Activated CD4-positive, alpha-beta T cell treated with anti-CD3 and anti-CD28 coated beads, Interleukin-2, amount 10 ng/mL, durations not matched to agents 7 days and 5 days (primary cell): ENCODE results near the gene SLC22A13. TPM values are rescaled to one million over a fixed set of nuclear protein-coding genes. Genes with fewer than 3 reads are reported as not detected.
"Not testable (repeated sequence)": the region's sequence is repeated elsewhere in the genome, so short reads cannot be mapped to it uniquely, and the experiment has no call there.

Experiments used
- CTCF ChIA-PET: fragments of 350-600 bp; sonication (Branson Sonifier 250); formaldehyde crosslinking; loops from one replicate; lab custom pipeline; 2021; ENCODE audit warnings: antibody characterized with exemption; lab: Charles Lee
- POLR2A ChIA-PET: fragments of 350-600 bp; sonication (Branson Sonifier 250); formaldehyde crosslinking; loops from one replicate; lab custom pipeline; 2021; ENCODE audit warnings: antibody characterized with exemption; lab: Charles Lee
- DNase-seq: peaks from one replicate; pipeline ENCODE4 v3.0.0-alpha.2; 2020
- H3K27ac Mint-ChIP-seq: one replicate; pipeline ENCODE4 v1.8.0; 2021; ENCODE audit warnings: mild to moderate bottlenecking, moderate library complexity, mixed read lengths
- H3K27me3 Mint-ChIP-seq: one replicate; pipeline ENCODE4 v1.8.0; 2021; ENCODE audit warnings: mixed read lengths
- H3K36me3 Mint-ChIP-seq: one replicate; pipeline ENCODE4 v1.8.0; 2021; ENCODE audit warnings: low read depth, mixed read lengths
- H3K4me1 Mint-ChIP-seq: one replicate; pipeline ENCODE4 v1.8.0; 2021; ENCODE audit warnings: mixed read lengths
- H3K4me3 Mint-ChIP-seq: one replicate; pipeline ENCODE4 v1.8.0; 2021; ENCODE audit warnings: mild to moderate bottlenecking, moderate library complexity, mixed read lengths
- H3K9me3 Mint-ChIP-seq: one replicate; pipeline ENCODE4 v1.8.0; 2021; ENCODE audit warnings: mixed read lengths
- total RNA-seq, 2 experiments: library from RNA; stranded (reverse); gene quantifications; one replicate each; pipeline ENCODE4 v1.2.3, GENCODE V29; 2021

The SLC22A13 gene, protein sequence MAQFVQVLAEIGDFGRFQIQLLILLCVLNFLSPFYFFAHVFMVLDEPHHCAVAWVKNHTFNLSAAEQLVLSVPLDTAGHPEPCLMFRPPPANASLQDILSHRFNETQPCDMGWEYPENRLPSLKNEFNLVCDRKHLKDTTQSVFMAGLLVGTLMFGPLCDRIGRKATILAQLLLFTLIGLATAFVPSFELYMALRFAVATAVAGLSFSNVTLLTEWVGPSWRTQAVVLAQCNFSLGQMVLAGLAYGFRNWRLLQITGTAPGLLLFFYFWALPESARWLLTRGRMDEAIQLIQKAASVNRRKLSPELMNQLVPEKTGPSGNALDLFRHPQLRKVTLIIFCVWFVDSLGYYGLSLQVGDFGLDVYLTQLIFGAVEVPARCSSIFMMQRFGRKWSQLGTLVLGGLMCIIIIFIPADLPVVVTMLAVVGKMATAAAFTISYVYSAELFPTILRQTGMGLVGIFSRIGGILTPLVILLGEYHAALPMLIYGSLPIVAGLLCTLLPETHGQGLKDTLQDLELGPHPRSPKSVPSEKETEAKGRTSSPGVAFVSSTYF
- under 1 TPM; 0.37 TPM for total RNA-seq

DNA sequence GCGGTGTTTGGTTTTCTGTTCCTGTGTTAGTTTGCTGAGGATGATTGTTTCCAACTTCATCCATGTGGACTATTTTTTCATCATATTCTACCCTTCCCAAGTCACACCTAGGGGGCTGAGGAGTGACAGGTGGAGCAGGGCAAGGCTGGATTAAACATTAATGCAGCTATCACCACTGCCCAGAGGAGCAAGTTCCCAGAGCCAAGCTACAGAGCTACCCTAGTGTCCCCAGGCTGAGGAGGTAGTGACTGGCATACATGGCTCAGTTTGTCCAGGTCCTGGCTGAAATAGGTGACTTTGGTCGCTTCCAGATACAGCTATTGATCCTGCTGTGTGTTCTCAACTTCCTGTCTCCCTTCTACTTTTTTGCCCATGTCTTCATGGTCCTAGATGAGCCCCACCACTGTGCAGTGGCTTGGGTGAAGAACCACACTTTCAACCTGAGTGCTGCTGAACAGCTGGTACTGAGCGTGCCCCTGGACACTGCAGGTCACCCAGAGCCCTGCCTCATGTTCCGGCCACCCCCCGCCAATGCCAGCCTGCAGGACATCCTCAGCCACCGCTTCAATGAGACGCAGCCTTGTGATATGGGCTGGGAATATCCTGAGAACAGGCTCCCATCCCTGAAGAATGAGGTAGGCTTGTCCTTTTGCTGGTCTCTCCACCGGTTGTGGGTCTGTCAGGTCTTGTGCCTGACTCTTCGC is at the start of gene SLC22A13:
SLC22A13 (plus strand) TSS at position 209 of the 704 bp plus-strand sequence; CDS start at position 258, 49 bp downstream.
- no peaks in the 10 kb centered on the region for H3K36me3 Mint-ChIP-seq
- ChIA-PET CTCF (interaction anchor here (1.6 kb wide), 1 partner anchor 9 kb away, joined by 3 read pairs; no protein-coding TSS in a partner anchor), POLR2A (no interaction called here)
- no peak within 1 kb of the TSS for H3K4me3 Mint-ChIP-seq
- no peaks in the 10 kb centered on the region for H3K27me3 Mint-ChIP-seq
- H3K4me1 Mint-ChIP-seq: peaks cover 19% of the 10 kb centered on the region
- no peak for DNase-seq
- no peak within 1 kb of the TSS for H3K27ac Mint-ChIP-seq
- no peaks in the 10 kb centered on the region for H3K9me3 Mint-ChIP-seq

DNA sequence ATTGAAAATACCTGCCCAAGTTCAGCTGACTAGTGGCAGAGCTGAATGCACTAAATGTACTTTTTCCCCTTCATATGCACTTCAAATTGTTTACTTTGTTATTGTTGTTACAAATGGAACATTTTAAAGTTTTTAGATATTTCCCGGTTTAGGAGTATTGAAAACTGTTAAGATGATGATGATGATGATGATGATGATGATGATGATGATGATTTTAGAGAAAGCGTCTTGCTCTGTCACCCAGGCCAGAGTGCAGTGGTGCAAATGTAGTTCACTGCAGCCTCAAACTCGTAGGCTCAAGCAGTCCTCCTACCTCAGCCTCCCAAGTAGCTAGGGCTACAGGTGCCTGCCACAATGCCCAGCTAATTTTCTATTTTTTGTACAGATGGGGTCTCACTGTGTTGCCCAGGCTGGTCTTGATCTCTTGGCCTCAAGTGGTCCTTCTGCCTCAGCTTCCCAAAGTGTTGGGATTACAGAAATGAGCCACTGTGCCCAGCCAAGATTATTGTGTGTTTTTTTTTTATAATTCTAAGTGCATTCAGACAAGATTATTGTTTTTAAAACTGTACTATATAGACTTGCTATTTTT is 45.9 kb upstream of the SLC22A13 start:
- POLR2A ChIA-PET: no interaction called here
- no peaks in the 10 kb centered on the region for H3K27me3 Mint-ChIP-seq
- H3K9me3 Mint-ChIP-seq: no peaks in the 10 kb centered on the region
- no peak overlapping the region for H3K27ac Mint-ChIP-seq
- CTCF ChIA-PET: interaction anchor here (0.6 to 1.4 kb wide), 2 partner anchors 9 to 143 kb away, joined by 3 to 5 read pairs; no protein-coding TSS in a partner anchor
- peaks cover 45% of the 10 kb centered on the region for H3K36me3 Mint-ChIP-seq
- DNase-seq: no peak
- no peaks in the 10 kb centered on the region for H3K4me1 Mint-ChIP-seq
- no peak overlapping the region for H3K4me3 Mint-ChIP-seq

DNA sequence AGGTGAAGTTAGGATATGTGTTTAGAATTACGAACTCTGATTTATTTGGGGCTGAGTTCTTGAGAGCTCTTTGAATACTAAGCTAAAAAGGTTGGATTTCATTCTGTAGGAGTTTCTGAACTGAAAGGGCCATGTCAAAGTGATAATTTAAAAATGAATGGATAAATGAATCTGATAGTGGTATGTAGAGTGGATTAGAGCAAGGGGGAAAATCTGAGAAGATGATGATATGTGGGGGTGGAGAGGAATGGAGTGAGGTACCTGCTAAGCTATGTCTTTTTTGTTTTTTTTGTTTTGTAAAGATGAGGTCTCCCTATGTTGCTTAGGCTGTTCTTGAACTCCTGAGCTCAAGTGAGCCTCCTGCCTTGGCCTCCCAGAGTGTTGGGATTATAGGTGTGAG is 44.6 kb upstream of the SLC22A13 start:
- Mint-ChIP-seq H3K4me1 (no peaks in the 10 kb centered on the region), H3K4me3 (no peak overlapping the region), H3K9me3 (no peaks in the 10 kb centered on the region), H3K27ac (no peak overlapping the region), H3K36me3 (peaks cover 54% of the 10 kb centered on the region), H3K27me3 (no peaks in the 10 kb centered on the region)
- DNase-seq: no peak
- ChIA-PET POLR2A (no interaction called here), CTCF (no interaction called here)

DNA sequence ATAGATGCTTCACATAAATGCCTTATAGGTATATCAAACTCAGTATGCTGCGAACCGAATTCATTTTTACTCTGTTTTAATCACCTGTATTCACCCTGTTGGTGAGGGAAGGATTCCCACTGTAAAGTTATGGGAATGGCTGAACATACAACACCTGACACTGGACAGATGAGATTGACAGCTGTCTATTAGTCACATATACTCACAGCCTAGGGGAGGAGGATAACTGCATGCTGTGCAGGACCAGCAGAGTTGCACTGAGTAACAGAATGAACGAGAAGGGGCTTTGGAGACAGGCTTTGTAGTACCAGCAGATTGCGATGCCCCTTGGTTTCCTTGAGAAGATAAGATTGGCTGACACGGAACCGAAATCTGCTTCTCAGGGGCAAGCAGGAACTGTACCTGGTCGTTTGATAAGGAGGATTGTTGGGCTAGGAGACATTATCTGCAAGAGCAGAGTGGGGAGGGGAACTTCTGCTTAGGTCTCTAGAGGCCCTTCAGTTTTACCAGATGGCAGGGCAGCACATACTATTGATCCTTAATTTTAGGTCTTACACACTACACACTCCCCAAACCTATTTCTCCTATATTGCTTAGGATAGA is 43.5 kb upstream of the SLC22A13 start:
- CTCF ChIA-PET: no interaction called here
- H3K36me3 Mint-ChIP-seq: peaks cover 51% of the 10 kb centered on the region
- no peaks in the 10 kb centered on the region for H3K4me1 Mint-ChIP-seq
- no peaks in the 10 kb centered on the region for H3K9me3 Mint-ChIP-seq
- no peak for DNase-seq
- H3K27me3 Mint-ChIP-seq: no peaks in the 10 kb centered on the region
- H3K27ac Mint-ChIP-seq: no peak overlapping the region
- POLR2A ChIA-PET: no interaction called here
- no peak overlapping the region for H3K4me3 Mint-ChIP-seq

DNA sequence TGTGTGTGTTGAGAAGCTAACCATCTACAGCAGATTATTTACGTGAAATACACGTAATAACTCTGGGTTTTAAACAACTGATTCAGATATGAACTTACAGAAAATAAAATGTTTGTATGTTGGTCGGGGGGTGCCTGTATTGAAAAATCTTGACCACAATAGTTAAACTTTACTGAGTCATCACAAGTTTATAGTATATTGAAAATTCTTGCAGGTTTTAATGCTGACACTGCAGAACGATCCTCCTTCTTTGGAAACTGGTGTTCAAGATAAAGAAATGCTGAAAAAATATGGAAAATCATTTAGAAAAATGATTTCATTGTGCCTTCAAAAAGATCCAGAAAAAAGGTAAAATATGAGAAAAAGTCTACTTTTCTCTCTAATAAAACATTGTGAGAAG is 41.3 kb upstream of the SLC22A13 start:
- no peaks in the 10 kb centered on the region for H3K9me3 Mint-ChIP-seq
- H3K27ac Mint-ChIP-seq: no peak overlapping the region
- peaks cover 56% of the 10 kb centered on the region for H3K36me3 Mint-ChIP-seq
- H3K27me3 Mint-ChIP-seq: no peaks in the 10 kb centered on the region
- H3K4me1 Mint-ChIP-seq: peaks cover 2% of the 10 kb centered on the region
- H3K4me3 Mint-ChIP-seq: no peak overlapping the region
- POLR2A ChIA-PET: no interaction called here
- DNase-seq: no peak
- CTCF ChIA-PET: no interaction called here

DNA sequence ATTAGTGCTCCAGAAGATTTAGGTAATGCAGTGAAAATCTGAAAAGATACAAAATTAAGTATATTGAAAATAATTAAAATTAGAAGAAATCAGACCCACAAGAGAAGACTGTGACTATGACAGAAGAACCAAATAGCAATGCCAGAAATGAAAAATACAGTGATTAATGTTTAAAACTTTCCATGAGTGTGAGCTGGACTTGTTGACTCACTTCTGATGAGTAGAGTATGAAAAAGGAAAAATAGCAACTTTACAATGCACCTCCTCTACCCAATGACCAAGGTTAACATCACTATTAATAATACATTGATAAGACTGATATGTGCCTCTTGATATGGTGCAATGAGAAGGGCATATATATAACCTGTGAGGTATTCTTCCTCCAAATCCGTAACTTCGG is 39.3 kb upstream of the SLC22A13 start:
- H3K27me3 Mint-ChIP-seq: no peaks in the 10 kb centered on the region
- H3K9me3 Mint-ChIP-seq: no peaks in the 10 kb centered on the region
- no peak overlapping the region for H3K4me3 Mint-ChIP-seq
- ChIA-PET POLR2A (no interaction called here), CTCF (interaction anchor here (0.7 kb wide), 1 partner anchor 22 kb away, joined by 3 read pairs; no protein-coding TSS in a partner anchor)
- H3K36me3 Mint-ChIP-seq: peaks cover 63% of the 10 kb centered on the region
- peaks cover 2% of the 10 kb centered on the region for H3K4me1 Mint-ChIP-seq
- no peak overlapping the region for H3K27ac Mint-ChIP-seq
- no peak for DNase-seq

DNA sequence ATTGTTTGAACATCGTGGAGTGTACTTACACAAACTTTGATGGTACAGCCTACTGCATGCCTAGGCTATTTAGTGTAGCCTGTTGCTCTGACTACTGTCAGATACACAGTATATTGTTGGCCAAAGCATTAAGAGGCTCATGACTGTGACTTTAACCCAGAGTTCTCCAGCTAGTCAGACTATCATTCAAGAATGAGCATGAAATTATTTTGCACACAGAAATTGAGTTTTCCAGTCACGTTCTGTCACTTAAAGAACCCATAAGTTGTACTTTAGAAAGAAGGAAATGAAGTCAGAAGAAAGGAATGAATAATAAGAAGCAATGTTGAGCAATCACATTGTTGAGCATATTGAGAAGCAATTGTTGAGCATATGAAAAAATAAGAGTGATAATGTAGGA is 37.6 kb upstream of the SLC22A13 start:
- DNase-seq: no peak
- CTCF ChIA-PET: no interaction called here
- H3K4me3 Mint-ChIP-seq: no peak overlapping the region
- H3K9me3 Mint-ChIP-seq: peaks cover 2% of the 10 kb centered on the region
- peaks cover 70% of the 10 kb centered on the region for H3K36me3 Mint-ChIP-seq
- peaks cover 6% of the 10 kb centered on the region for H3K4me1 Mint-ChIP-seq
- H3K27me3 Mint-ChIP-seq: no peaks in the 10 kb centered on the region
- POLR2A ChIA-PET: no interaction called here
- H3K27ac Mint-ChIP-seq: no peak overlapping the region

DNA sequence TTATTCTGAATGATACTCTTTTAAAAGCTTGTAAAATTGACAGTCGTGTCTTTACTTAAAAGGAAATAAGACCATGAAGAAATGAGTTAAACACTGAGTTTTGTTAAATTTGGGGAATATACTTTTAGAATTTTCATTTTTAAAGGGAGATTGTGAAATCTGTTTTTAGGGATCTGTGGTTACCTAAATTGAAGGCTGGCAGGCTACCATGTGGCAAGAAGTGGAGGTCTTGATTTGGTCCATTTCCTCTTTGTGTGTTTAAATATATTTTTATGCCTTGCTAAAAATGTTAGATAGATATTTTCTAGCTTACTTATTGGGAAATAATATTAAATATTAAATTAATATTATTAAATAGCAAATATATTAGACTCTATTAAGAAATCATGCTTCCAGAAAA is 36.6 kb upstream of the SLC22A13 start:
- peaks cover 10% of the 10 kb centered on the region for H3K4me1 Mint-ChIP-seq
- ChIA-PET POLR2A (no interaction called here), CTCF (no interaction called here)
- H3K27me3 Mint-ChIP-seq: no peaks in the 10 kb centered on the region
- DNase-seq: no peak
- no peak overlapping the region for H3K4me3 Mint-ChIP-seq
- peaks cover 73% of the 10 kb centered on the region for H3K36me3 Mint-ChIP-seq
- H3K27ac Mint-ChIP-seq: no peak overlapping the region
- H3K9me3 Mint-ChIP-seq: peaks cover 3% of the 10 kb centered on the region

DNA sequence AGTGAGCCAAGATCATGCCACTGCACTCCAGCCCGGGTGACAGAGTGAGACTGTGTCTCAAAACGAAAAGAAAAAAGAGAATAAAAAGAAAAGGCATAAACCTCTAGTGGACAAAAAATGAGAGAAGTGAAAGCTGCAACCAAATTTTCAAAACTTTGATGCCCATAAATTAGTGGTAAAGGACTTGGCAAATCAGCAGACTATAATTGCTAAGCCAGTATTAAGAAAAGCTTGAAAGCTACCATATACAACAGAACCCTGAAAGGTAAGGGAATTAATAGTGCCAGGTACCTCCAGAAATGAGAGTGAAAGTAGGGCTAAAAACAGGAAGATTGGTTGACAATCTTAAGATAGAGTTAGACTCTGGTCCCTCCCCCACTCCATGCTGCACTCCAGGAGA is 32.9 kb upstream of the SLC22A13 start:
- Mint-ChIP-seq H3K27ac (peak overlapping the region; percentile 34), H3K9me3 (peaks cover 6% of the 10 kb centered on the region), H3K27me3 (no peaks in the 10 kb centered on the region), H3K4me3 (no peak overlapping the region), H3K36me3 (peaks cover 78% of the 10 kb centered on the region), H3K4me1 (peaks cover 8% of the 10 kb centered on the region)
- no peak for DNase-seq
- POLR2A ChIA-PET: no interaction called here
- CTCF ChIA-PET: interaction anchor here (1.0 kb wide), 1 partner anchor 17 kb away, joined by 3 read pairs; no protein-coding TSS in a partner anchor

DNA sequence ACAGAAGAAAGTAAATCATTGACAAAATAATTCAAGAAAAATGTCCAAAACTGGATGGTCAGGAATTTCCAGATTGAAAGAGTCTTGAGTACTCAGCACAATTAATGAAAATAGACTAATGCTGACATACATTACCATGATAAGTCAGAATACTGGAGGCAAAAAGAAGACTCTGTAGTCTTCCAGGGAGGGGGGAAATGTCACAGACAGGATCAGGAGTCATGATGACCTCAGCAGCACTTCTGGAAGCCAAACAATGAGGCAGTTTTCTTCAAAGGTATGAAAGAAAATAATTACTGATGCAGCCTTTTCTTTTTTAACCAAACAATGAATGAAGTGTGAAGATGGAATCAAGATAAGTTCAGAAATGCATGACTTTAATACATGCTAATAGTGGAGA is 30.1 kb upstream of the SLC22A13 start:
- Mint-ChIP-seq H3K9me3 (peaks cover 21% of the 10 kb centered on the region), H3K4me3 (no peak overlapping the region), H3K4me1 (peaks cover 8% of the 10 kb centered on the region), H3K36me3 (peaks cover 88% of the 10 kb centered on the region), H3K27ac (no peak overlapping the region), H3K27me3 (no peaks in the 10 kb centered on the region)
- no peak for DNase-seq
- CTCF ChIA-PET: no interaction called here
- POLR2A ChIA-PET: no interaction called here

DNA sequence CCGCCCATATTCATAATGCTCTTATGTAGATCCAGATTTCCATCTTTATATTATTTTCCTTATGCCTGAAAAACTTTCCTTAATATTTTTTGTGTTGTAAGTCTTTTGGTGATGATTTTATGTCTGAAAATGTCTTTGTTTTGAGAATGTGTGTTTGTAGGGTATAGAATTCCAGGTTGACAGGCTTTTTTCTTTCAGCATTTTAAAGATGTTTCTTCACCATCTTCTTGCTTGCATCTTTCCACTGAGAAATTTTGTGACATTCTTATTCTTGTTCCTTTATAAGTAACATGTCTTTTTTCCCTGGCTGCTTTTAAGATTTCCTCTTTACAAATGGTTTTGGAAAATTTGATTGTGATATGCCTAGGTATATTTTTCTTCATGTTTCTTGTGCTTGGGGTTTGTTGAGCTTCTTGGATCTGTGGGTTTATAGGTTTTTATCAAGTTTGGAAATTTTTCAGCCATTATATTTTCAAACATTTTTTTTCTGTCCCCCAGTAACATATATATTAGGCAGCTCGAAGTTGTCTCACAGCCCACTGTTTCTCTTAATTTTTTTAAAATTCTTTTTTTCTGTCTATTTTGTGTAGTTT is 27.1 kb upstream of the SLC22A13 start:
- no peak overlapping the region for H3K4me3 Mint-ChIP-seq
- peaks cover 18% of the 10 kb centered on the region for H3K9me3 Mint-ChIP-seq

DNA sequence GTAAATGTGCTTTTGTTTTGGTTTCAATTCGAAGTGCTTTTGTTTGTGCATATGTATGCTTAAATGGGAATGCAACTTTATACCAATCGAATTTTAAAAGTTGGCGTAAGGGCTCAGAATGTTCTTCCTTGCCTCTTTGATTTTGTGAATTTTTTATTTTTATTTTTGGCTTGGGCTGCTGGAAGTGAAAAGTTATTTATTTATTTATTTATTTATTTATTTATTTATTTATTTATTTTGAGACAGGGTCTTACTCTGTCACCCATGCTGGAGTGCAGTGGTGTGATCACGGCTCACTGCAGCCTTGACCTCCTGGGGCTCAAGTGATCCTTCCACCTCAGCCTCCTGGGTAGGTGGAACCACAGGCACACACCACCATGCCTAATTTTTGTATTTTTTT is 22.8 kb upstream of the SLC22A13 start:
- H3K27ac Mint-ChIP-seq, CTCF ChIA-PET, H3K4me1 Mint-ChIP-seq, H3K4me3 Mint-ChIP-seq, DNase-seq, H3K27me3 Mint-ChIP-seq, POLR2A ChIA-PET: not testable (repeated sequence)
- H3K9me3 Mint-ChIP-seq: peaks cover 14% of the 10 kb centered on the region
- H3K36me3 Mint-ChIP-seq: peaks cover 58% of the 10 kb centered on the region

More for the DNA sequence above, 27.1 kb upstream of the SLC22A13 start:
- ChIA-PET POLR2A (no interaction called here), CTCF (interaction anchor here (1.3 to 1.4 kb wide), 2 partner anchors 11 to 12 kb away, joined by 3 to 5 read pairs; no protein-coding TSS in a partner anchor)
- H3K27ac Mint-ChIP-seq: no peak overlapping the region
- no peaks in the 10 kb centered on the region for H3K4me1 Mint-ChIP-seq
- peaks cover 73% of the 10 kb centered on the region for H3K36me3 Mint-ChIP-seq
- no peaks in the 10 kb centered on the region for H3K27me3 Mint-ChIP-seq
- DNase-seq: no peak
